ENCODE data around the gene OST4.
A peak's percentile ranks its signal among the peaks of the same experiment; 100 is the strongest.

Gene OST4

DNA sequence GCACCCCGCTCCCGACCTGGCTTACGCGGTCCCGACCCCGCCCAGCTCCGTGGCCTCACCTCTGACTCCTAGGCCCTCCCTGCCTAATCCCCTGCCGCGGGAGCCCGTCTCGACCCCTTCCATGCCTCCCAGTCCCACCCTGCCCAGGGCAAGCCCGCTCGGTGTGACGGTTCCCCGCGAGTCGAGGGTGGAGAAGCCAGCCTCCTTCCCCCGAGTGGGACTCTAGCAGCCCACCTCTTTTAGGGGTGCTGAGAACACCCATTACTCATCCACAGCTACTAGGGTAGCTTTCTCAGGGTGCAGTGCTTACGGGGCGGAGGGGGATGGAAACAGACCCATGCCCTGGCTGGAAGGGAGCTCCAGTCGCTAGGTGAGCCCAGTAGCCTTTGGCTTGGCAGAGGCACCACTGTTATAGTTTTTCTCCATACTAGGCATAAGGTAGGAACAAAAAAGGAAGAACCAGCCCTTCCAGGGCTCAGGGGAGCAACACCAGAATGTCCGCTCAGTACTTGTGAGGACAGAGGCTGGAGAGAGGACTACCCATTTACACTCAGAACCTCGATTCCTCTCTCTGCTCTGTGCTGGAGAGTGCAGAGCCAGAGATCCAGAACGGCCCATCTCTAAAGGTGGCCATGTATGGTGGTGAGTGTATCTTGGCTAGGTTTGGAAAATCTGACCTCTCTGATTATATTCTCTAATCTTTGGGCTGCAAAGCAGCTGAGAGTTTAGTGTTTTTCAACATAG is 19.4 kb downstream of the OST4 start:
- no peak for DNase-seq (ENCODE audit: low read depth)

DNA sequence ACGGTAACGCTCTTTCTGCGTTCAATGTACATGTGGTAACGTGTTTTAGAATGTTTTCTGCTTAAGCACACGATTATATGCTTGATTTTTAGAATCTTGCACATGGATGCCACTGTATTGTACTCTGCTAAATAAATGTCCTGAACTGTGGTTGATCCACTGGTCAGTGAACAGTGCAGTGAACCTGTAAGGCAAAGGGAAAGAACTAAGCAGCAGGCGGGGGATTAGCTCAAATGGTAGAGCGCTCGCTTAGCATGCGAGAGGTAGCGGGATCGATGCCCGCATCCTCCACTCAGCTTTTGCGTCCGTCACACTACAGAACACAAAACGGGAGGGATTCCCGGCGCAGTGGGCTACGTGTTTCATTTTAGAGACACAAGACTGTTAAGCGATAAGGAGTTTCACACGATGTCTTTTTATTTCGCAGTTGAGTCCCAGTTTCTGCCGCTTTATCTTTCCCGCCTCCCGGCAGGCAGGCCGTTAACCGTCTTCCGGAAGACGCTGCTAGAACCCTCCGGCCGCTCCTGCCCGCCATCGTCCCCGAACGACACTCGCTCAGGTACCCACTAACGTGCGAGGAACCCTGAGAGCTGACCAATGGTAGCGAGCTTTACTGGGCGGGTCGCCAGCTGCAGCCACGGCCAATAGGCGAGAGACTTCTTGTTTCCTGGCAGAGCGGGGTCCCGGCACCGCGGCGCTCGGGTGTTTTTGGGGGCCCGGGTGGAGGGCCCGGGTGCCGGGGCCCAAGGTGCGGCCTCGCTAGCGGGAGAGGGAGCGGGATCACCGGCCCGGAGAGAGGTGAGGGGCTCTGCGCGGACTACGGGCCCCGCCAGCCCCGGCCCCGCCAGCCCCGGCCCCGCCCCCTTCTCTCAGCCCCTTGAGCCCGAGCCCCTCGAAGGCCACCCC is 20.2 kb downstream of the OST4 start, which contains the start of gene AGBL5:
Gene AGBL5 (plus strand): TSS at position 673 of the 906 bp plus-strand sequence. CDS start 1,291 bp downstream, outside the sequence.
- DNase-seq (ENCODE audit: low read depth): peak; percentile 95

DNA sequence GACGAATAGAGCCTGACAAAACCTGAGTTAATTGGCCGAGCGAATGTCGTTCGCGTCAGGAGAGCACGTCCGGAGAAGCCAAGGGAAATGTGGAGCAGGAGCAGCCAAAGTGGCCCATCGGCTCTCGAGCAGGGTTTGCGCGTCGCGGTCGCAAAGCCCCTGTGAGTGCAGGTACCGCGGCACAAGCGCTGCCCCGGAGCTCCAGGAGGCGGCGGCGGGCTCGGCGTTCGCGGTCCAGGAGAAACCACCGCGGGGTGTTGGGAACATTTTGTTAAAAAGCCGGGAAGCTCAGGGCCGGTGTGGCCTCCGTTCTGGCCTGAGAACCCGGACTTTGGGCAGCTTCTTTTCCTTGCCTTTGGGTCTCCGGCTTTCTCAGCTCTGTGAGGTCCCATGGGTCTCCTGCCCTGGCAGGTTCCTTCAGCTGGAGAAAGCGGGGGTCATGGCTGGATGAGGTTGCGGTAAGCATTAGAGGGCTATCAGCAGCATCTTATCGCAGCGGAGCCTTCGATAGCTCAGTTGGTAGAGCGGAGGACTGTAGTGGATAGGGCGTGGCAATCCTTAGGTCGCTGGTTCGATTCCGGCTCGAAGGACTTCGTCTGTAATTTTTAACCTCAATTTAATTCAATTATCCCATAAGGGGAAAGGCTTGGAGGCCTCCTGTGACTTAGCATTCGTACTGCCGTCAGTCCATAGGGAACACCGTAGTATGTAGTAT is 21.0 kb downstream of the OST4 start:
- peak; percentile 91 for DNase-seq (ENCODE audit: low read depth)

DNA sequence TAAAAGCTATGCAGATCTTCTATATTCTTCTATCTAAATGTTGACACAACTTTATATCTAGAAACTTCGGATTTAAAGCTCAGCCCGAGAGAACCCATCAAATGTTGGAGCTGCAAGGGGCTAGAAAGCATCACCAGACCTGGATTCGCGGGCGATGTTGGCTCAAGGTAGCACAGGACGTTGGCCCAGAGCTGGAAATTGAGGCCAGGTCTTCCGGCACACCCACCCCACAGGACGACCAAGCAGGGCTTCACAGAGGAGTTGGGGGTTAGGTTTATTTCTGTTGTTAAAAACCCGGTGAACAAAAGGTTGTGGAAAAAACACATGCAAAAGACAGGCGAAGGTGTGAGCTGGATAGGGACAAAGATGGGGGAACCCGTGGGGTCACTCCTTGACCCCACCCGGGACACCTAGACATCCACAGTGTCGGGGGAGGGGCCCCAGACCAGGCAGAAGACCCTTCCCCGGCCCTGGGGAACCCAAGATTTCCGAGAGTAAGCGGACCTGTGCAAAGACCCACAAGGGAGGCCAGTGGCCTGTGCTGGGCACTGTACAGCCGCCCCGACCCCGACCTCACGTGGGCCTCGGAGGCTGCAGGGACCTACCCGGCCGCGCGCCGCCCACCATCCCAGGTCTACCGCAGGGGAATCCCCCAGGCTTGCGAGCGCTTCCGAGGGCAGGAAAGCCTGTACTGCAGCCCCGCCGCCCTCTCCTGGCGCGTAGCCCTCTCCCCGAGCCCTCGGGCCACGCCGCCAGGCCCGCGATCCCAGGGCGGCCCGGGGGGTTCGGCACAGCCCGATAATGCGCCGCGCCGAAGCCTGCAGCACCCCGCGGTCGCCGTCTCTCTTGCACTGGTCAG is 21.8 kb downstream of the OST4 start:
- DNase-seq (ENCODE audit: low read depth): no peak

DNA sequence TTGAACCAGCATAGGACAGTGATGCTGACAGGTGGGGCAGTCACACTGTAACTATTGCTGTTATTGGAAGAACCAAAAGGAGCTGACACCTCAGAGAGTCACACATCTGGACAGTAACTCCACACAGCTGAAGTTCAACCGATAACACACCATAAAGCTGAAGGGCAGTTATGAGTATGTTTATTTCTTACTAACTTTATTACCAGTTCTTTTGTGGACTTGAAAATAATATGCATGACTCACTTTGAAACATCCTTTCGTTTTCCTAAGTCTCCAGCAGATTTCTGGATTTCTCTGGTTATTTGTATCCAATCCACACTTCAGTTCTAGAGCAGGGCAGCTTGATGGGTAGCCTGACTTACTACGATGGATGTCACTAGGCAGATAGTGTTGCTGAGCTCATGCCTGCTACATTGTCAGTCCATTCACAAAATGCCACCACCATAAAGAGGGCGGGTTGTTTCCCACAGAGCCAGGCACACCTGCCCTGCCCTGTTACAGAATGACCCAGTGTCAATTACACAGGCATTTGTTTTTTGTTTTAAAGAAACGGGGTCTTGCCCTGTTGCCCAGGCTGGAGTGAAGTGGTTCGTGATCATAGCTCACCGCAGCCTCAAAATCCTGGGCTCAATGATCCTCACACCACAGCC is 28.3 kb downstream of the OST4 start:
- no peak for DNase-seq (ENCODE audit: low read depth)

DNA sequence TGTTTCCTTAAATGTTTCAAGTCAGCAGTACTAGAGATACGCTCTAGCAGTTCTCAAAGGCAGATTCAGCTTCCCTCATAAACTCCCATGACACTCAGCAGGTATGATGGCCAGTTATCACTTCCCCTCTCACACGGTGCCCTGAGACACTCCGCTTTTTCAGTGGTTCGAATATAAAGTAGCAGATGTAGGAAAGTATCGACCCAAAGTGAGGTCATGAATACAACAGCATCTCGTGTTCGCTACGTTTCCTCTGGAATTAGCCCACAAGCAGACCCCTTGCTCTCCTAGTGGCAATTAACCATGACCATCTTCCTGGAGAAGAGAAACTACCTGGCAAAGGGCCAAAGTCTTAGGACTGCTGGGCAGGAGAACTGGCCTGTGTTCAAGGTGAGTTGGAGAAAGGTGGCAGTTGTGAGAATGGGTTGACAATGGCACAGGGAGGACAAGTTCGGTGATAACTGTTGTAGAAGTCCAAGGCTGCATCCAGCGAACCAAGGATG is 29.2 kb downstream of the OST4 start:
- no peak for DNase-seq (ENCODE audit: low read depth)

DNA sequence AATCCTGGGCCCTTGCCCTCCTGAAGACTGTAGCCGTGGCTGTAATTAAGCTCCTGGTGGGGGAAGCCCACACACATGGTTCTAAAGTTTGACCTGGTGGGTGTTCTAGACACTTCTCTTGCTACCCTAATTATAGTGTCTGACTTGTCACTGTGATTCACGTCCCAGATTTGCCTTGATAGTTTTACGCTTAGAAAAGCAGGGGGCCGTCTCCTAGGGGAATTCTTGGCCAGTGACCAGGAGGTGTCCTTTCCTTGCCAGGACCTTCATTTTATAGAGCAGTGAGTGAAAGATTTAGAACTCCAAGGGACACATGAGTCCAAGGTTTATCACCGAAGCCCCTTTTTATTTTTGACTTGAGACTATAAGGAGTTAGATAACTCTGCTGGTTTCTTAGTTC is 29.7 kb downstream of the OST4 start:
- no peak for DNase-seq (ENCODE audit: low read depth)

DNA sequence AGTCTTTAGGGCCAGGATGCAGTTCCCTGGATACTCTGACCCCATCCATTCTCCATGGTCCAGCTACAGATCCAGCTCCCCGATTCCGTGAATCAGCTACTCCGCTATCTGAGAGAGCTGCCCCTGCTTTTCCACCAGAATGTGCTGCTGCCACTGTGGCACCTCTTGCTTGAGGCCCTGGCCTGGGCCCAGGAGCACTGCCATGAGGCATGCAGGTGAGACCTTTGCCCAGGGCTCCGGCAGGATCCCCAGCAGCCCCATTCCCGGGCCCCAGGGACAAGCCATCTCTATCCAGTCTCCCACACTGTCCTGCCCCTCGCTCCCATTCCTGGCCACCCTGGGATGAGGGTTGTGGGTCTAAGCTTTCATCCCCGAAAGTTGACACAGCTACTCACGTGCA is 31.2 kb downstream of the OST4 start:
- no peak for DNase-seq (ENCODE audit: low read depth)

DNA sequence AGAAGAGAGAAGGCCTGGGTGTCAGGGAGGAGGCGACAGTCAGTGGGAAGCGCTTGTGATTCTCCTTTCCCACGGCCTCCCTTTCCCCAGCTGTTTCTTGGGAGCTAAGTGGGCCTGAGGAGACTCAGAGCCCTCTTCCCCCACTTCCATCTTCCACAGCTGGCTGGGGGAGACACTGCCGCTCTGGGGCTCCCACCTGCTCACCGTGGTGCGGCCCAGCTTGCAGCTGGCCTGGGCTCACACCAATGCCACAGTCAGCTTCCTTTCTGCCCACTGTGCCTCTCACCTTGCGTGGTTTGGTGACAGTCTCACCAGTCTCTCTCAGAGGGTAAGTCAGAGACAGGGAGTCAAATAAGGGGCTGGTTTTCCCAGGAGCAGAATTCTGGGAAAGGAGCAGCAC is 31.6 kb downstream of the OST4 start:
- no peak for DNase-seq (ENCODE audit: low read depth)

DNA sequence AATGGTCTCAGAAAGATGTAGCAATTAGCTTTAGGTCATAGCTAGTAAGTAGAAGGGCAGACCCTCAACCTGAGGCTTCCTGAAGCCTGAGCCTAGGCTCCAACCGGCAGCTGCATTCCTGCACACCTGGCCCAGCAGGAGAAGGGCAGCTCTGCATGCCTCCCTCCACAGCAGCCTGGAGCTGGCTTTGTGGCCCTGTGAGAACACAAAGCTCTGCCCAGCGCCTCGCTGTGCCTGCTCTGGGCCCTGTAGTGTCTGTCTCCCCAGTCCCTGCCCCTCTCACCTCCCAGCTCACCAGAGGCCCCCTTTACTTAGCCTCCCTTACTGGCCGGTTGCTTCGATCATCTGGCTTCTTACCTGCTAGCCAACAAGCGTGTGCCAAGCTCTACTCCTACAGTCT is 32.0 kb downstream of the OST4 start:
- no peak for DNase-seq (ENCODE audit: low read depth)

DNA sequence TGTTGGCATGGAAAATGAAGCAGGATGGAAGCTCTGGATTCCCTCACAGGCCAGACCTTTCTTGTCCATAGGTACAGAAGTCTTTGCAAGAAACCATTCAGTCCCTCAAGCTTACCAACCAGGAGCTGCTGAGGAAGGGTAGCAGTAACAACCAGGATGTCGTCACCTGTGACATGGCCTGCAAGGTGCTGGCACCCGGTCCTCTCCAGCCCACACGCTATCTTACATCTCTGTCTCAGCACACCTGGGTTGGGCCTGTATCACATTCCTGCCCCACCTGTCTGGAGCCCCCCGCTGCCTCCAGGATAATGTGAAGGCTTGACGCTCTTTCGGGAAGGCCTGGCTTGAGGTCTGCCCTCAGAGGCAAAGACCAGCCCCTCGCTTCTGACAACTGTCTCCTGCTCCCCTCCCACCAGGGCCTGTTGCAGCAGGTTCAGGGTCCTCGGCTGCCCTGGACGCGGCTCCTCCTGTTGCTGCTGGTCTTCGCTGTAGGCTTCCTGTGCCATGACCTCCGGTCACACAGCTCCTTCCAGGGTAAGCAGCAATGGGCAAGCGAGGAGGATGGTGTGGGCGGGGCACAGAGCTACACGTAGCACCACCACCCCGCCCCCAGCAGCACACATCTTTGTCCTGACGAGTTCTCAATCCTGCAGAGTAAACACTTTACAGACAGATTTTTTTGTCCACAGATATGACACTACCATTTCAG is 32.7 kb downstream of the OST4 start:
- no peak for DNase-seq (ENCODE audit: low read depth)

DNA sequence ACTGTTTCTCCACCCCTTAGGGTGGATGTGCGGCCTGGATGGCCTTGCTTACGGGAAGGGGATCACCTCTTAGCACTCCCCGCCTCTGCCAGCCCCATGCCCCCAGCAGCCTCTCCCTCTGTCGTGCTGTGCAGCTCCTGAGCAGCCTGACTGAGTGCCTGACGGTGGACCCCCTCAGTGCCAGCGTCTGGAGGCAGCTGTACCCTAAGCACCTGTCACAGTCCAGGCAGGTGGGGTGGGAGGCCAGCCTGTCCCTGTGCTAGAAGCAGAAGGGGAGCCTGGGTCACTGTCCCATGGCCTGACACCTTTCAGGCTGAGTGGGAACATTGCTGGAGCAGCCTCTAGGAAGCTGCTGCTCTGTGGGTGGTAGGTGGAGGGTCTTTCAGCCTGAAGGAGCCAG is 33.4 kb downstream of the OST4 start:
- no peak for DNase-seq (ENCODE audit: low read depth)

DNA sequence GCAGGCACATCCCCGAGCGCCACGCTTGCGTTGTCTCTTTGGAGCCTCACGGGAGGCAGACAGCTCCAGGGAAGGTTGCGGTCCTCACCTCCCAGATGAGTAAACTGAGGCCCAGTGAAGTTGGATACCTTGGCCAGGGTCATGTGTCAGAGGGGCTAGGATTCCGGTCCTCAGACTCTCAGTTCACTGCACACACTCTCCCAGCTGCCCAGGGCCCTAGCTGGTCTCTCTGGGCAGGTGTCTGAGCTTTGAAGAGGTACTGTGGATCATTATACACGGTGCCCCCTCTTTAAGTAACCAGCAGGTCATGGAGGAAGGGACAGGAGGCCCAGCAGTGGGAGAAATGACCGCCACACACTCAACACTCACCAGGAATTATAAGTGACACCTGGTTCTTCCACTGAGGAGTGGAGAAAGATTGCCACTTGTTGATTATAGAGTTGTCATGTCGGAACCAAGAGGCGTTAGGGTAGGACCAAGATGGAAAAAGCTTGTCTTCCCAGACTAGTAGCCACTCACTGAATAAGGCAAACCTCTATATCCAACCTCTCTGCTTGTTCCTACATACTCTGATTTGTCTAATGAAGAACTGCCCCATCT is 38.1 kb downstream of the OST4 start:
- DNase-seq (ENCODE audit: low read depth): no peak

DNA sequence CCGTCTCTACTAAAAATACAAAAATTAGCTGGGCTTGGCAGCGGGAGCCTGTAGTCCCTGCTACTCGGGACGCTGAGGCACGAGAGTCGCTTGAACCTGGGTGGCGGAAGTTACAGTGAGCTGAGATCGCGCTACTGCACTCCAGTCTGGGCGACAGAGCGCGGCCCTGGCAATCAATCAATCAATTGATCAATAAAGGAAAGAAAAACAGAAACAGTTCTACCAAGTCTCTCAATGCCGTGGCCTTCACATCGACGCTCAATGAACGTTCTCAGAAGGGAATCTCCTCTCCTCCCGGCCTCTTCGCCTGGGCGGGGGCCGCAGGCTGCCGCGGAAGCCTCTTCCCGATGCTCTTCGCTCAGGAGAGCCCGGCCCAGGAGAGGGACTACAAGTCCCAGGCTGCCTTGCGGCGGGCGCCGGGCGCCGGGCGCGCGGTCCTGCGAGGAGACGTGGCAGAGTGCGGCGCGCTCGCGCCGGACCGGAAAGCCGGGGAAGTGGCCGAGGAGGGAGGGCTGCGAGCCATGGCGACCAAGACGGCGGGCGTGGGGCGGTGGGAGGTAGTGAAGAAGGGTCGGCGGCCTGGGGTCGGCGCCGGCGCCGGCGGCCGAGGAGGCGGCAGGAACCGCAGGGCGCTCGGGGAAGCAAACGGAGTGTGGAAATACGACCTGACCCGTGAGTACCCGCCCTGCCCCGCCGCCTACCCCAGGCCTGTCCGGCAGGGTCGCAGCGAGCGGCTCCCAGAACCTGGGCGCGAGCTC is 38.8 kb downstream of the OST4 start, which contains the start of gene TMEM214:
Gene TMEM214 (plus strand): TSS at position 471 of the 758 bp plus-strand sequence. CDS start 51 bp downstream, at position 522.
- peak; percentile 75 for DNase-seq (ENCODE audit: low read depth)

DNA sequence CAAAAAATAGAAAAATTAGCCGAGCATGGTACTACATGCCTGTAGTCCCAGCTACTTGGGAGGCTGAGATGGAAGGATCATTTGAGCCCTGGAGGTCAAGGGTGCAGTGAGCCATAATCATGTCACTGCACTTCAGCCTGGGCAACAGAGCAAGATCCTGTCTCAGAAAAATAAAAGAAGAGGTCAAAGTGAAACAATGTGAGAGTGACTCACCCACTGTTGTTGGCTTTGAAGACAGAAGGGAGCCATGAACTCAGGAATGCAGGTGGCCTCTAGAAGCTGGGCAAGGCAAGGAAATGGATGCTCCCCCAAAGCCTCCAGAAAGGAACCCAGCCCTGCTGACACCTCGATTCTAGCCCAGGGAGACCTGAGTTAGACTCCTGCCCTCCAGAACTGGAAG is 42.4 kb downstream of the OST4 start:
- DNase-seq (ENCODE audit: low read depth): no peak

DNA sequence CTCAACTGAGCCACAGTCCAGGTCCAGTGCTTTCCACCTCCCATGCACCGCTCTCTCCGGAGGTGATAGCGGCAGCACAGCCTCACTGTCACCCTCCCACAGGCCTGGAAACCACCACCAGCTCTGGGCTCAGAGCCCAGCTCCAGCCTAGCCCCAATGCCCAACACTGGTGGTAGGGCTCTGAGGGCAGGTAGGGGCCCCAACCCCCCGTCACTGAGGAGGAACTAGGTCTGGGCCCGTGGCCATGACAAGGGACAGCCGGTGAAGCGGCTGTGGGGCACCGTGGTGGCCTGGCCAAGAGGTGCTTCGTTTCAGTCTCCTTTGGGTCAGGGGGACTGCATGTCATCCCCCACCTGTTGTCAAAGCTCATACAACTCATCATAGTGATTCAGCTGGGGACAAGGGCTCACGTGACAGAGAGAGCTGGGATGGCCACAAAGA is 44.2 kb downstream of the OST4 start:
- no peak for DNase-seq (ENCODE audit: low read depth)

DNA sequence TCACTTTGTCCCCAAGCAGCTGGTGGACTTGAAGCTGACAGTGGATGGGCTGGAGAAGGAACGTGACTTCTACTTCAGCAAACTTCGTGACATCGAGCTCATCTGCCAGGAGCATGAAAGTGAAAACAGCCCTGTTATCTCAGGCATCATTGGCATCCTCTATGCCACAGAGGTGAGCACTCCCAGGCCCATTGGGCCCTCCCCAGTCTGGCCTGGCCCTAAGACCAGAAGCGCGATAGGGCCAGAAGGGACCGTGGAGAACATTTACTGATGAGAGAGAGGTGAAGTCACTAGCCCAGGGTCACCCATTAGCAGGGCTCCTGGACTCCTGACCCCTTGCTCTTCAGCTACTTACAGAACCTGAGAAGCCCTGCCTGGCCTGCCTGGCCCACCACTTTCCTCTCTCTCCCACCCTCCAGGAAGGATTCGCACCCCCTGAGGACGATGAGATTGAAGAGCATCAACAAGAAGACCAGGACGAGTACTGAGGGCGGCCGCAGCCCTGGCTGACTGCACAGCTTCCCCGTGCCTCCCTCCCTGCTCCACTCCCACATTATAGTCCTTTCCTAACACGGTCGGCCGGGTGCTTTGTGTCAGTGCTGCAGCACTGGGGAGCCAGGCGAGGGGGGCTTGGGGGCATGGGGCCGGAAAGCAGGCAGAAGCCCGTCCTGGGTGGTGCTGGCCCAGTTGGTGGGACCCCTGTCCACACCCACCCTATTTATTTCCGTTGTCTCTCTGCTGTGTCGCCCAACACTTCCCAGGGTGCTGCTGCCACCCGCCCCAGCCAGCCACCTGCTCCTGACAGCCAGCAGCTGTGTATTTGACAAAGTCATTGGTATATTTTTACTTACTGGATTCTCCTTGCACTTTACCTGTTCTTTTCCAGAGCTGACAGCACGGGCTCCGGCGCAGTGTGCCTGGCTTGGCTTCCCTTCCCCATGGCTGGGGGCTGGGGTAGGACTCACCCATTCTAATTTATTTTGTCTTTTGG is 45.3 kb downstream of the OST4 start:
- DNase-seq (ENCODE audit: low read depth): no peak
